Panc1 (cell line): Measurements from ENCODE around the gene MSLN.

Source experiments
- CTCF ChIP-seq: fragments of 450-650 bp; IDR thresholded peaks from 2 replicates; pipeline ENCODE4 v1.5.1; 2017; ENCODE audit warnings: mild to moderate bottlenecking
- POLR2AphosphoS5 ChIP-seq: IDR thresholded peaks from 2 replicates; pipeline ENCODE4 v1.6.1; 2012; ENCODE audit warnings: mild to moderate bottlenecking, low read depth, low read length, moderate library complexity

GRCh38 chr16:801584-802363, 41.2 kb downstream of the MSLN start:
- TF ChIP-seq CTCF, result no peak
- TF ChIP-seq POLR2AphosphoS5, result no peak
